Stimulated activated CD4-positive, alpha-beta T cell treated with anti-CD3 and anti-CD28 coated beads, Interleukin-4, amount 100 ng/mL, for 1 hour (primary cell): ENCODE data around the gene DHX29.

ENCODE experiments used
- DNase-seq: peaks from one replicate; pipeline ENCODE4 v3.0.0-alpha.2; 2020

Gene DHX29

GRCh38 chr5:55308254-55308836, 851 bp upstream of the DHX29 start:
- DNase-seq = peak; percentile 5

- no peak for DNase-seq
Measured at GRCh38 chr5:55306641-55307382, 682 bp downstream of the DHX29 start.

GRCh38 chr5:55305345-55305744, 2.1 kb downstream of the DHX29 start:
- DNase-seq = no peak

DNA sequence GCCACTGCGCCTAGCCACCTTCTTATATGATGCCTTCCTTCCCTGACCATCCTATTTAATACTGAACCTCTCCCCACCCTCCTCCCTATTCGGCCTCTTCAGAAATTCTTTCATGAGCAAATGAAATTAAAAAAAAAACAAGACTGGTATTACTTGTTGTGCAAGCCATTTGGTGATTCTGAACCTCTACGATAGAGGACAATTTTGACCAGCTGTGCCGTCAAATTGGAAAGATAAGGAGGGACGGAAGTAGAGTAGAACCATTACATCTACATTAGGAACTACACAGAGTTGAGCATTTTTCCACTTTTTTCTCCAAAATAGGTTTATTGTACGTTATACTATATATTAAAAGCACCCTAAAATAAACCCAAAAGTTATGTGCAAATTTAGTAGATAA, 2.9 kb downstream of the DHX29 start:
- DNase-seq = no peak

GRCh38 chr5:55303238-55303690, 4.2 kb downstream of the DHX29 start:
- no peak for DNase-seq

DNA sequence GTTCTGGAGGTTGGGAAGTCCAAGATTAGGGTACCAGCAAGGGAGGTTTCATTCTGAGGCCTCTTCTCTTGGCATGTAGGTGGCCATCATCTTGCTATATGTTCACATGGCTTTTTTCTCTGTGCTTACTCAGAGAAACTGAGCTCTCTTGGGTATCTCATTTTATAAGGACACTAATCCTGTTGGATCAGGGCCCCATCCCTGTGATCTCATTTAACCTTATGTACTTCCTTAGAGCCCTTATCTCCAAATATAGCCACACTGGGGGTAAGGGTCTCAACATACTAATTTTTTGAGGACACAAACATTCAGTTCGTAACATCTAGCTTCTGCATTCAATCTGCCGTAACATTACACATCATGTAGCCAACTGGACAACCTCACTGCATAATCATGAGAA, 6.6 kb downstream of the DHX29 start:
- DNase-seq = no peak

- DNase-seq = no peak
Measured at GRCh38 chr5:55294935-55295334, 12.6 kb downstream of the DHX29 start.

DNA sequence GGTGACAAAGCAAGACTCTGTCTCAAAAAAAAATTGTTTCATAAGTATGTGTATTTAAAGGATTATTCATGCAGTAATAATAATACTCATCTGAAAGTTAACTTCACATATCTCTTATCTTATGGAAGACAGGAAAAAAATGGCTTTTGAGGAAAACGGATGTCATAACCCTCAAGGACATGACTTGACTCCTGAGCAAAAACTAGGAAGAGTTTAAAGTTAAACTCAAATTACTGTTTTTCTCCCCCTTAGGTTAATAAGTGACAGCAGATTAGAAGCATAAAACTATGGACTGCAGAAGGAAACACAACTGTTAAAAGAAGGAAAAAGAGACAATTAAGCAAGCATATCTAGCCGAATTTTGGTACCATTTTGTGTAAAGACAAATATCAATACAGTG, 16.5 kb downstream of the DHX29 start:
- no peak for DNase-seq

DNA sequence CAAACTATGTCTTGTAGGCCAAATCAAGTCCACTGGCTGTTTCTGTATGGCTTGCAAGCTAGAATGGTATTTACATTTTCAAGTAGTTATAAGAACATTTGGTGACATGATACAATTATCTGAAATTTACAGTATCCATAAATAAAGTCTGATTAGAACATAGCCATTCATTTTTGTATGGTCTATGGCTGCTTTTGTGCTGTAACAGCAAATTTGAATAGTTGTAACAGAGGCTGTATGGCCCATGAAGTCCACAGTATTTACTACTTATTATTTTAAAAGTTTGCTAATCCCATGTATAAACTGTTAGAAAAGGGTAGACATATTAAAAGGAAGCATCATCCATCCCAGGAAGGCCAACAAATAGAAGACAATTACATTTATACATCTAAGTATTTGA, 17.7 kb downstream of the DHX29 start:
- no peak for DNase-seq

DNA sequence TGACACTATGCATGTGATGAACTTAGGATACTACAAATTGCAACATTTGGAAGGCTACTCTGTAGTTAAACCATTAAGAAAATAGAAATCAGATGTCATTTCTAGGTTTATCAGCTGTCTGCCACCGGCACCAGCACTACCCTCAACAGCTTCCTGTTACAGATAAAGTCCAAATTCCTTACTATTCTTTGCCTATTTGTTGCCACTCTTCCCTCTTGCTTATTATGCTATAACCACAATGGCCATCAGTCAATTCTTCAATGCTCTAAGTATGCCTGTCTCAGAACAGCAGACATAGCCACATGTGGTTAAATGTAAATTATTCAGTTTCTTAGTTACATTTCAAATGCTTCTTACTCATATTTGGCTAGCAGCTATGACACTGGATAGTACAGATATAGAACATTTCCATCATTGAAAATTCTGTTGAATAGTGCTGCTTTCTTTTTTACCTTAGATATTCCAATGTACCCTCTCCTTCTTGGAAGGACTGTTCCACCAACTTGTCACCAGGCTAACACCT, 21.0 kb downstream of the DHX29 start:
- DNase-seq = no peak

- DNase-seq = no peak
Measured at GRCh38 chr5:55278778-55279177, 28.7 kb downstream of the DHX29 start.

GRCh38 chr5:55276771-55277170, 30.7 kb downstream of the DHX29 start:
- DNase-seq = no peak

- no peak for DNase-seq
Measured at GRCh38 chr5:55258339-55258738, 49.2 kb downstream of the DHX29 start.

- no peak for DNase-seq
Measured at GRCh38 chr5:55254802-55255201, 52.7 kb downstream of the DHX29 start.

- DNase-seq = no peak
Measured at GRCh38 chr5:55250064-55250463, 57.4 kb downstream of the DHX29 start.

GRCh38 chr5:55241746-55242145, 65.7 kb downstream of the DHX29 start:
- DNase-seq = no peak

DNA sequence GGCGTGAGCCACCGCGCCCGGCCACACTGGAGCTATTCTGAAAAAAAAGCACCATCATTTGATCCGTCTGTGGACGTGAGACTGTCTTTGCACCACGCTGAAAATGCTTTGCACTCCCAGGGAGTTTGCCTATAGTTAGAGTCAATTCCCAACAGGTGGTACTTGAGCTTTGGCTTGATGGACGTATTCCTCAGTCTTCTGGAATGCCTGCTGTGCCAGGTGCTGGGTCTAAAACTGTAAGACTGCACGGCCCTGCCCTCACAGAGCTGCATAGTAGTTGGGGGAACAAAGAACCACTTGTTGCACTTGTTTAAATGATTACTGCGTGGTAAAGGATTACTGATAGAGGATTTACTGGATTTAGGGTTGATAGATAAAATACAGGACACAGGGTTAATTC, 70.7 kb downstream of the DHX29 start:
- DNase-seq = no peak

- peak; percentile 11 for DNase-seq
Measured at GRCh38 chr5:55234121-55234700, 73.3 kb downstream of the DHX29 start.

DNA sequence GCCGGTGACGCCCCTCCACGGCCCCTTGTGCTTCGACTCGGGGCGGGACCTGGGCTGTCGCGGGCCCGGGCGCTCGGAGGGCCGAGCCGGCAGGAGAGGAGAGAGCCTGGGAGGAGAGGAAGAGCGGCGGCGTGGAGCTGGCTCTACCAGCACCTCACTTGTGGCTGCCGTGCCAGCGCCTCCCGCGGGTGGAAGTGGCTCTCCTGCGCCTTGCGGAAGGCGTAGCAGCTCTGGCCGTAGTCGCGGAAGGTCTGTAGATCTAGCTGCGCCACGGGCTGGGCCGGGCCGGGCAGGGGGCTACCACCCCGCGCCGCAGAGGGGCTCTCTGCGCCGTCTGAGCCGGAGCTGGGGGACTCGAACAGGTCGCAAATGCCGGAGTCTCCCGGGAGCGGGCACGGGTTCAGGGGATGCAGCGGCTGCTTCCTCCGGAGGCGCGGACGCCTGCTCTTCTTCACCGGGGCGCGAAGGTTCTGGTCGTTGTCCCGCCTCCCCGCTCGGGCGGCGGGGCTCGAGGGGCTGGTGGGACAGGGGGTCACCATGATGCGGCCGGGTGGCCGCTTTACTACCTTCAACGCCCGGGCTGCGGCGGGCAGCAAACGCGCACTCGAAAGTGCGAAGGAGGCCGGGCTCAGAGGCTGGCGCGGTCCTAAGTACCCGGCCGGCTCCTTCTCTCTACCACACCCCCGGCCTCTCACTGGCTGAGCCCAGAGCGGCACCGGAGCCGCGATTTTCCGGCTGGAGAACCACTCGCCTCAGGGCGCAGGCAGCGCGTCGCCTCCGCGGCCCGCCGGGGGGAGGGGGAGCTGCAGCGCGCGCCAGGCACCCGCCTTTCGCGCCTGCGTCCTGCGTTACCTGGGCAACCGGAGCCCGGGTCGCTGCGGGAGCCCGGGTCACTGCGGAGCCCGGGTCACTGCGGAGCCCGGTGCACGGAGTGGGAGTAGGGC, 74.2 kb downstream of the DHX29 start, which contains the start of gene CCNO:
TSS of gene CCNO (minus strand) at position 624 of the 944 bp plus-strand sequence. CDS start at position 539, 85 bp downstream.
- peak; percentile 59 for DNase-seq

- peak; percentile 15 for DNase-seq
Measured at GRCh38 chr5:55232271-55232984, 75.1 kb downstream of the DHX29 start.

GRCh38 chr5:55231919-55232270, 75.6 kb downstream of the DHX29 start:
- no peak for DNase-seq
